T-cell (primary cell): ENCODE results near the gene TENM3. TPM values are rescaled to one million over a fixed set of nuclear protein-coding genes. Genes with fewer than 3 reads are reported as not detected.

Source experiments
- ATAC-seq, 4 experiments: fragments of 200-7000 bp in 3 of 4; fragments of 150-1000 bp in 1 of 4; cut with Tn5 transposase; replicated peaks in 1 of 4; 1 replicate in 3 of 4; 2 replicates in 1 of 4; pipeline ENCODE4 v1.10.0; 2021; ENCODE audit warnings: moderate library complexity in 3 of 4, mild to moderate bottlenecking in 2 of 4, moderate number of reproducible peaks in 1 of 4
- CTCF ChIA-PET, 2 donors: fragments of 300-600 bp; sonication (Branson Sonifier 250); formaldehyde crosslinking; loops; one replicate each; lab custom pipeline; 2022; ENCODE audit warnings: antibody characterized with exemption in 2 of 2; lab: Charles Lee
- POLR2A ChIA-PET, 2 donors: fragments of 300-600 bp; sonication (Branson Sonifier 250); formaldehyde crosslinking; loops; one replicate each; lab custom pipeline; 2022; ENCODE audit warnings: antibody characterized with exemption in 2 of 2; lab: Charles Lee
- DNase-seq, 35 experiments: peaks; one replicate each; pipeline versions ENCODE4 v3.0.0 to v3.0.0-alpha.2; 2013 to 2023
- H3K27ac ChIP-seq: one replicate; pipeline ENCODE4 v1.5.1; 2013; ENCODE audit warnings: low read length
- H3K27me3 ChIP-seq, 2 experiments: replicated peaks in 1 of 2; 1 replicate in 1 of 2; 2 replicates in 1 of 2; pipeline versions ENCODE4 v1.6.1 to v1.7.0; 2013; ENCODE audit warnings: low read length in 1 of 2, mixed read lengths in 1 of 2; ENCODE audit not compliant: control insufficient read depth in 2 of 2, insufficient read depth in 2 of 2; ENCODE audit errors: extremely low read depth in 1 of 2
- H3K36me3 ChIP-seq, 2 donors: 1 replicate in 1 of 2; 2 replicates in 1 of 2; pipeline versions ENCODE4 v1.6.1 to v1.7.0; 2013; ENCODE audit warnings: low read length in 1 of 2; ENCODE audit not compliant: control insufficient read depth in 2 of 2, insufficient read depth in 1 of 2; ENCODE audit errors: extremely low read depth in 1 of 2
- H3K4me1 ChIP-seq, 2 experiments: 1 replicate in 1 of 2; 2 replicates in 1 of 2; pipeline versions ENCODE4 v1.6.1 to v1.7.0; 2013; ENCODE audit warnings: low read length in 2 of 2, mixed read lengths in 1 of 2; ENCODE audit not compliant: insufficient read depth in 2 of 2, control insufficient read depth in 1 of 2; ENCODE audit errors: extremely low read depth in 1 of 2
- H3K4me3 ChIP-seq, 2 donors: 1 replicate in 1 of 2; 2 replicates in 1 of 2; pipeline versions ENCODE4 v1.5.1 to v1.7.0; 2013; ENCODE audit warnings: mild to moderate bottlenecking in 2 of 2, low read length in 1 of 2, moderate library complexity in 1 of 2; ENCODE audit not compliant: control insufficient read depth in 1 of 2; ENCODE audit errors: extremely low read depth in 1 of 2
- H3K9me3 ChIP-seq: 2 replicates; pipeline ENCODE4 v1.7.0; 2013
- H3K27ac Mint-ChIP-seq, 2 donors: one replicate each; pipeline ENCODE4 v1.8.0; 2020 to 2021; ENCODE audit warnings: mild to moderate bottlenecking in 2 of 2, mixed read lengths in 2 of 2
- H3K27me3 Mint-ChIP-seq, 2 donors: one replicate each; pipeline ENCODE4 v1.8.0; 2021 to 2022; ENCODE audit warnings: mixed read lengths in 2 of 2
- H3K36me3 Mint-ChIP-seq: one replicate; pipeline ENCODE4 v1.8.0; 2021; ENCODE audit warnings: mixed read lengths
- H3K4me1 Mint-ChIP-seq, 3 donors: one replicate each; pipeline ENCODE4 v1.8.0; 2020 to 2022; ENCODE audit warnings: mixed read lengths in 3 of 3, mild to moderate bottlenecking in 1 of 3
- H3K4me3 Mint-ChIP-seq, 3 donors: one replicate each; pipeline ENCODE4 v1.8.0; 2020 to 2022; ENCODE audit warnings: mild to moderate bottlenecking in 3 of 3, mixed read lengths in 3 of 3, moderate library complexity in 3 of 3
- H3K9me3 Mint-ChIP-seq, 3 donors: one replicate each; pipeline ENCODE4 v1.8.0; 2020 to 2022; ENCODE audit warnings: mixed read lengths in 3 of 3
- WGBS: methylation state at CpG from one replicate; pipeline ENCODE4 v1.1.5; 2013; ENCODE audit warnings: missing lambda C conversion rate; ENCODE audit not compliant: insufficient coverage; 5-methylcytosine and 5-hydroxymethylcytosine counted together
- total RNA-seq, 35 experiments: library from RNA in 6 of 35; stranded (reverse) in 6 of 35; fragments of 120-200 nt in 1 of 35; gene quantifications; one replicate each; pipeline versions ENCODE4 v1.2.1 to v1.2.4 and lab custom pipeline; 2013 to 2026

TENM3 gene
- total RNA-seq, 5 donors from 2014 or later (not counting 1 experiment from before 2014, with no cell fraction given) = 0.03 to 0.44 (median 0.16) TPM; not detected in 2

DNA sequence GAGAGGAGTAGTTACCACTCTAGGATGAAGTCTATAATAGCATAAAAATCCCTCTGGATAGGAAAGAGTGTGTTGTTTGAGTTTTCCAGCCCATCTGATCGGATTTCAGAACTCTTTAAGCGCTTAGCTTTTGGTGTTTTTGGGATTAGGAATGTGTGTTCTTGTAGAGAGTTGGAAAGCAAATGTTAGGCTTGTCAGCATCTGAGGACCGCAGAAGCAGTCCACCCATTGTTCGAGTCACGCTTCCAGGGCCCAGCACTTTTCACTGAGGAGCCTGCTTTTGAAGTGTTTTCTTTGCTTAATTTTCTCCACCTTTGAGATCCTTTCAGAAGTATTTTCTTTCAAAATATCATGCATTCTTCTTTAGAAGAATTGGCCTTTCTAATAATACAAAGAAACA lies 306.2 kb downstream of the TENM3 start:
- ChIA-PET POLR2A (no interaction called here), CTCF (no interaction called here)
- H3K36me3 Mint-ChIP-seq = no peaks in the 10 kb centered on the region
- H3K4me1 Mint-ChIP-seq = no peaks in the 10 kb centered on the region
- H3K27me3 Mint-ChIP-seq = peaks cover 14 to 20% of the 10 kb centered on the region in 2 donors
- ATAC-seq (no peak), DNase-seq (no peak)
- 61% methylated on average over 3 of the region's 5 CpGs for WGBS
- no peaks in the 10 kb centered on the region for H3K27me3 ChIP-seq
- no peaks in the 10 kb centered on the region for H3K9me3 Mint-ChIP-seq
- no peaks in the 10 kb centered on the region for H3K9me3 ChIP-seq
- no peaks in the 10 kb centered on the region for H3K4me1 ChIP-seq
- H3K4me3 ChIP-seq = no peak overlapping the region
- no peak overlapping the region for H3K27ac Mint-ChIP-seq
- no peak overlapping the region for H3K27ac ChIP-seq
- H3K36me3 ChIP-seq = no peaks in the 10 kb centered on the region
- no peak overlapping the region for H3K4me3 Mint-ChIP-seq

DNA sequence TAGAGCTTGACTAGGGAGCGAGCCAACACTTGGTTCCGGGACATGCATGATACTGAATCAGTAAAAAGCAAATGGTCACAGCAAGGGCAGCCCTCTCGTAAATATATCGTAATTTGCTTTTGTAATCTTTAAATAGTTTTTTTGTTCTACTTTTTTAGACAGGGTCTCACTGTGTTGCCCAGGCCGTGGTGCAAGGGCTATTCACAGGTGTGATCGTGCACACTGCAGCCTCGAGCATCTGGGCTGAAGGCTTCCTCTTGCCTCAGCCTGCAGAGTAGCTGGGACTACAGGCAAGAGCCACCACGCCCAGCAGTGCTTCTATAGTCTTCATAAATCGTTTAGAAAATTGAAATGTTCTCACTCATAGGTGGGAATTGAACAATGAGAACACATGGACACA lies 309.7 kb downstream of the TENM3 start:
- ChIA-PET POLR2A (no interaction called here), CTCF (no interaction called here)
- Mint-ChIP-seq H3K9me3 (no peaks in the 10 kb centered on the region), H3K36me3 (no peaks in the 10 kb centered on the region), H3K4me3 (no peak overlapping the region), H3K27me3 (peaks cover 17 to 19% of the 10 kb centered on the region in 2 donors), H3K27ac (no peak overlapping the region), H3K4me1 (no peaks in the 10 kb centered on the region)
- ATAC-seq (no peak), DNase-seq (no peak)
- Histone ChIP-seq H3K27ac (no peak overlapping the region), H3K4me1 (no peaks in the 10 kb centered on the region), H3K4me3 (no peak overlapping the region), H3K9me3 (no peaks in the 10 kb centered on the region), H3K27me3 (no peaks in the 10 kb centered on the region), H3K36me3 (no peaks in the 10 kb centered on the region)
- 68% methylated on average over 6 of the region's 9 CpGs for WGBS

DNA sequence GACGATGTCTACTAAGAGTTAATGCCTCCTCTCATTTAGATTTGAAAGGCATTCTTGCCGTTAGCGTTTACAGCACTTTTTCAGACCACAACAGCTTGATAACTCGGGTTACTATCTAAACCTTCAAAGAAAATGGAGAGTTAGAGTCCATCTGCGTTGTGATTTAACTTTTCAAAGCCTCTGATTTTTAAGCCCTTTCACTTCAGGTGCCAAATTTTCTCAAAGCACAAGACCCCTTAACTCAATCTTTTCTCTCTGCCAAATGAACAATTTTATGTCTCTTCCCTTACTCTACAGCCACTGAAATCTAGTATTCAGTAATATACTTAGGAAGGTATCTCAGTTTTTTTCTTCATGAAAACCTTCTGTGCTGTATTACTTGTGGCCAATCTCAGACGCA lies 310.5 kb downstream of the TENM3 start:
- H3K9me3 Mint-ChIP-seq = no peaks in the 10 kb centered on the region
- peaks cover 17 to 19% of the 10 kb centered on the region in 2 donors for H3K27me3 Mint-ChIP-seq
- POLR2A ChIA-PET = no interaction called here
- no peaks in the 10 kb centered on the region for H3K27me3 ChIP-seq
- H3K27ac Mint-ChIP-seq = no peak overlapping the region
- no peaks in the 10 kb centered on the region for H3K4me1 ChIP-seq
- no peak overlapping the region for H3K4me3 Mint-ChIP-seq
- ATAC-seq (no peak), DNase-seq (no peak)
- no peak overlapping the region for H3K27ac ChIP-seq
- no peaks in the 10 kb centered on the region for H3K36me3 Mint-ChIP-seq
- WGBS = 38% methylated on average over 4 of the region's 6 CpGs
- no peaks in the 10 kb centered on the region for H3K9me3 ChIP-seq
- H3K4me3 ChIP-seq = no peak overlapping the region
- no peaks in the 10 kb centered on the region for H3K36me3 ChIP-seq
- CTCF ChIA-PET = no interaction called here
- H3K4me1 Mint-ChIP-seq = no peaks in the 10 kb centered on the region

DNA sequence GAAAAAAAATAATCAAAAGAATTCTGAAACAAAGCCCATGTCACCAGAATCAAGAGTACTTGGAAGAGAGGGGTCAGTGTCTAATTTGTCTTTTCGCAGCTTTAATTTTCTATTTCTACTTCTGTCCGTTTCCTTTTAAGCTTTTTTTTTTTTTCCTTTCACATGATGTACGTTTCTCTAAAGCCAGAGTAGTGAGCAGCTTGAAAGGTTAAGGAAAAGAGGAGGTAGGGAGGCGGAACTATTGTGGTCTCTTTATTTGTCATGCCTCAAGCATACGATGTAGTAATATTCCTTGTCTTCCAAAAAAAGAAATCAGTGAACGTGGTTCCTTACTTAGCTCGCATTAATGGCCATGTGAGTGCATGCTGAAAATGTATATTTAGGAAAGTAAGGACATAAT lies 311.5 kb downstream of the TENM3 start:
- Mint-ChIP-seq H3K9me3 (no peaks in the 10 kb centered on the region), H3K4me3 (no peak overlapping the region), H3K27me3 (peaks cover 17 to 19% of the 10 kb centered on the region in 2 donors), H3K4me1 (no peaks in the 10 kb centered on the region), H3K27ac (no peak overlapping the region), H3K36me3 (no peaks in the 10 kb centered on the region)
- ATAC-seq = no peak
- Histone ChIP-seq H3K27ac (no peak overlapping the region), H3K9me3 (no peaks in the 10 kb centered on the region), H3K36me3 (no peaks in the 10 kb centered on the region), H3K27me3 (no peaks in the 10 kb centered on the region), H3K4me3 (no peak overlapping the region), H3K4me1 (no peaks in the 10 kb centered on the region)
- DNase-seq = no peak
- ChIA-PET POLR2A (no interaction called here), CTCF (interaction anchor here (0.6 to 0.7 kb wide), 3 partner anchors 12 to 251 kb away, joined by 3 to 6 read pairs (median 5); no protein-coding TSS in a partner anchor)
- WGBS = no CpG with 5 or more reads among the region's 7 CpGs

DNA sequence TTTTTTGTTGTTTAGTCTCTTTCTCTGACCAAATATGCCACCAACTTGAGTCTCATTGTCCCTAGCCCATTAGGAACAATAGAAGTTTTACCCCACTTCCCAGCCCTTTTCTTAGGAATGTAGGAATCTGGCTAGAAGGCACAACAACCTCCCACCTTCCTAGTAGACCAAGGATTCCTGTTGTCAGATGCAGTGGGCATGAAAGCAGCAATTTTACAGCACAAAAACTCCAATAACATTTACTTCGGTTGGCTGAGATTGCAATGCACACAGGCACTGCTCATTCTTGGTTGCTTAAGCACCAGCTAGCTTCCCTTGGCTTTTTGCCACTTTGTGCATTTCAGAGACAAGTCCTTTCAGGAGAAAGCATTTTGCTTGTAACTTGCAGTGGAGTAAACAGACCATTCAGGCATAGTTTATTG lies 312.8 kb downstream of the TENM3 start:
- peaks cover 26 to 27% of the 10 kb centered on the region in 2 donors for H3K27me3 Mint-ChIP-seq
- POLR2A ChIA-PET = no interaction called here
- no peaks in the 10 kb centered on the region for H3K9me3 Mint-ChIP-seq
- DNase-seq (no peak), ATAC-seq (no peak)
- CTCF ChIA-PET = no interaction called here
- Histone ChIP-seq H3K9me3 (no peaks in the 10 kb centered on the region), H3K4me1 (no peaks in the 10 kb centered on the region), H3K27me3 (no peaks in the 10 kb centered on the region), H3K36me3 (no peaks in the 10 kb centered on the region), H3K4me3 (no peak overlapping the region), H3K27ac (no peak overlapping the region)
- H3K4me1 Mint-ChIP-seq = no peaks in the 10 kb centered on the region
- H3K4me3 Mint-ChIP-seq = no peak overlapping the region
- H3K36me3 Mint-ChIP-seq = no peaks in the 10 kb centered on the region
- 43% methylated on average over 1 of the region's 1 CpG for WGBS
- no peak overlapping the region for H3K27ac Mint-ChIP-seq

DNA sequence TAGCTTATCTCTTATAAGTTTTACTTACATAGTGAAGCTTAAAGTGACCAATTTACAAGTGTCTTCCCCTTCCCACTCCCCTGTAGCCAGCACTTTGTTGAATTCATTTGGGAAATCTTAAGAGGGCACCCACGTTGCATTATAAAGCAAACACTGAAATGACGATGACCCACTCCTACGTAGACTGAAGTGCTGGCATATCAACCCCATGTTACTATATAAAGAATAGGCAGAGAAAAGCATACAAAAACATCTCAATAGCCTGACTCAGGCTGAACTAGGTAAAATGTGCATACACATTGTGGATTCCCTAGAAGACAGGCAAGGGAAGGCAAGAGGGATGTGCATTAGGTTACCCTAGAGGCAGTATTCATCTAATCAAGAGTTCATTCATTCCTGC lies 313.4 kb downstream of the TENM3 start:
- ChIA-PET POLR2A (no interaction called here), CTCF (no interaction called here)
- no peak overlapping the region for H3K4me3 Mint-ChIP-seq
- Histone ChIP-seq H3K4me3 (no peak overlapping the region), H3K27me3 (no peaks in the 10 kb centered on the region), H3K9me3 (no peaks in the 10 kb centered on the region), H3K27ac (no peak overlapping the region), H3K36me3 (no peaks in the 10 kb centered on the region), H3K4me1 (no peaks in the 10 kb centered on the region)
- H3K9me3 Mint-ChIP-seq = no peaks in the 10 kb centered on the region
- DNase-seq (no peak), ATAC-seq (no peak)
- H3K27me3 Mint-ChIP-seq = peaks cover 24 to 26% of the 10 kb centered on the region in 2 donors
- no peaks in the 10 kb centered on the region for H3K36me3 Mint-ChIP-seq
- WGBS = no CpG with 5 or more reads among the region's 3 CpGs
- H3K4me1 Mint-ChIP-seq = no peaks in the 10 kb centered on the region
- H3K27ac Mint-ChIP-seq = no peak overlapping the region

DNA sequence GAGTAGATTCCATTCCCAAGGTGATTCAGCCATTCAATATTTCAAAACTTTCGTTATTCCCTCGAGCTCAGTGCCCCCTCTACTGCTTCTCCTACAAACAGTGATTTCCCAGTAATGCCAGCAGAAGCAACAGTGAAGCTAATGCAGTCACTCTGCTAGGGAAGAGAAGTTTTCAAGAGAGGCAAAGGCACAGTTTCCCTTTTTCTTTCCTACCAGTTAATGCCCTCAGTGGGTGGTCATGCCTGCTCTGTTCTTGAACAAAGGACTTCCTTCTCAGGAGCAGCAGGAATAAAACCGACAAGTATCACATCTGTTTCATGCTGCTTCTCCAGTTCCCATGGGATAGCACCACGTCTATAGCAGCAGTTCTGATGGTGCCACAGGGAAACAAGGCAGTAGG lies 317.2 kb downstream of the TENM3 start:
- Mint-ChIP-seq H3K27ac (no peak overlapping the region), H3K36me3 (no peaks in the 10 kb centered on the region), H3K4me3 (no peak overlapping the region), H3K9me3 (no peaks in the 10 kb centered on the region), H3K4me1 (no peaks in the 10 kb centered on the region), H3K27me3 (peaks cover 15 to 23% of the 10 kb centered on the region in 2 donors)
- ChIA-PET CTCF (no interaction called here), POLR2A (no interaction called here)
- Histone ChIP-seq H3K9me3 (no peaks in the 10 kb centered on the region), H3K27ac (no peak overlapping the region), H3K36me3 (no peaks in the 10 kb centered on the region), H3K27me3 (no peaks in the 10 kb centered on the region), H3K4me1 (no peaks in the 10 kb centered on the region), H3K4me3 (no peak overlapping the region)
- ATAC-seq = no peak
- DNase-seq = no peak
- WGBS = 8% methylated on average over 2 of the region's 4 CpGs
